ENCODE measurements around the gene TIFAB.

Gene TIFAB

GRCh38 chr5:135443161-135443960 lies 8.8 kb downstream of the TIFAB start:
- Histone ChIP-seq H3K4me1 (ENCODE audit: insufficient read depth, low read length) (no peaks in the 10 kb centered on the region), H3K4me3 (ENCODE audit: low read depth in 1 of 2, low read length in 2 of 2) (no peak overlapping the region), H3K27ac (ENCODE audit: low read length) (no peak overlapping the region), H3K4me2 (ENCODE audit: insufficient read depth, low read length) (no peak overlapping the region), H3K79me2 (ENCODE audit: insufficient read depth, low read length) (no peaks in the 10 kb centered on the region), H3K9ac (ENCODE audit: low read depth, low read length) (no peak overlapping the region), H4K20me1 (ENCODE audit: insufficient read depth, low read length) (no peaks in the 10 kb centered on the region), H2AFZ (ENCODE audit: low read depth, low read length) (no peak overlapping the region), H3K9me3 (ENCODE audit: insufficient read depth, low read length, severe bottlenecking) (no peaks in the 10 kb centered on the region), H3K36me3 (ENCODE audit: insufficient read depth, low read length) (no peaks in the 10 kb centered on the region), H3K27me3 (ENCODE audit: insufficient read depth, low read length, poor library complexity) (peaks cover 5% of the 10 kb centered on the region)
- ATAC-seq (ENCODE audit: insufficient read depth, low read depth): no peak
- DNase-seq: no peak
- TF ChIP-seq EZH2 (IDR thresholded peaks at IDR 0.05; ENCODE audit: borderline replicate concordance, low read depth, low read length, severe bottlenecking): no peak
- TF ChIP-seq CTCF (IDR thresholded peaks at IDR 0.05; ENCODE audit: borderline replicate concordance, extremely low read depth, low read length, poor library complexity, severe bottlenecking): no peak

GRCh38 chr5:135442431-135443160 lies 9.6 kb downstream of the TIFAB start:
- TF ChIP-seq EZH2 (IDR thresholded peaks at IDR 0.05; ENCODE audit: borderline replicate concordance, low read depth, low read length, severe bottlenecking) (no peak), CTCF (IDR thresholded peaks at IDR 0.05; ENCODE audit: borderline replicate concordance, extremely low read depth, low read length, poor library complexity, severe bottlenecking) (no peak)
- H4K20me1 ChIP-seq (ENCODE audit: insufficient read depth, low read length): no peaks in the 10 kb centered on the region
- no peaks in the 10 kb centered on the region for H3K79me2 ChIP-seq (ENCODE audit: insufficient read depth, low read length)
- H3K9me3 ChIP-seq (ENCODE audit: insufficient read depth, low read length, severe bottlenecking): no peaks in the 10 kb centered on the region
- DNase-seq: no peak
- H3K9ac ChIP-seq (ENCODE audit: low read depth, low read length): no peak overlapping the region
- no peaks in the 10 kb centered on the region for H3K27me3 ChIP-seq (ENCODE audit: insufficient read depth, low read length, poor library complexity)
- H3K4me3 ChIP-seq (ENCODE audit: low read depth in 1 of 2, low read length in 2 of 2): no peak overlapping the region
- no peaks in the 10 kb centered on the region for H3K36me3 ChIP-seq (ENCODE audit: insufficient read depth, low read length)
- ATAC-seq (ENCODE audit: insufficient read depth, low read depth): no peak
- no peaks in the 10 kb centered on the region for H3K4me1 ChIP-seq (ENCODE audit: insufficient read depth, low read length)
- no peak overlapping the region for H2AFZ ChIP-seq (ENCODE audit: low read depth, low read length)
- no peak overlapping the region for H3K27ac ChIP-seq (ENCODE audit: low read length)
- no peak overlapping the region for H3K4me2 ChIP-seq (ENCODE audit: insufficient read depth, low read length)

GRCh38 chr5:135441919-135442318 lies 10.2 kb downstream of the TIFAB start:
- no peak overlapping the region for H3K9ac ChIP-seq (ENCODE audit: low read depth, low read length)
- no peaks in the 10 kb centered on the region for H3K9me3 ChIP-seq (ENCODE audit: insufficient read depth, low read length, severe bottlenecking)
- no peaks in the 10 kb centered on the region for H3K4me1 ChIP-seq (ENCODE audit: insufficient read depth, low read length)
- no peak overlapping the region for H2AFZ ChIP-seq (ENCODE audit: low read depth, low read length)
- no peaks in the 10 kb centered on the region for H3K27me3 ChIP-seq (ENCODE audit: insufficient read depth, low read length, poor library complexity)
- H4K20me1 ChIP-seq (ENCODE audit: insufficient read depth, low read length): no peaks in the 10 kb centered on the region
- TF ChIP-seq CTCF (IDR thresholded peaks at IDR 0.05; ENCODE audit: borderline replicate concordance, extremely low read depth, low read length, poor library complexity, severe bottlenecking): no peak
- no peak for TF ChIP-seq EZH2 (IDR thresholded peaks at IDR 0.05; ENCODE audit: borderline replicate concordance, low read depth, low read length, severe bottlenecking)
- DNase-seq (no peak), ATAC-seq (ENCODE audit: insufficient read depth, low read depth) (no peak)
- no peak overlapping the region for H3K27ac ChIP-seq (ENCODE audit: low read length)
- no peaks in the 10 kb centered on the region for H3K79me2 ChIP-seq (ENCODE audit: insufficient read depth, low read length)
- H3K36me3 ChIP-seq (ENCODE audit: insufficient read depth, low read length): no peaks in the 10 kb centered on the region
- no peak overlapping the region for H3K4me3 ChIP-seq (ENCODE audit: low read depth in 1 of 2, low read length in 2 of 2)
- no peak overlapping the region for H3K4me2 ChIP-seq (ENCODE audit: insufficient read depth, low read length)

Data from DND-41 (cell line).